Renal cortical epithelial cell (primary cell): ENCODE results near the gene PAQR3. TPM values are rescaled to one million over a fixed set of nuclear protein-coding genes. Genes with fewer than 3 reads are reported as not detected.

Source experiments
- total RNA-seq: library from RNA; depleted of rRNA; stranded (reverse); fragments of >200 nt; gene quantifications from 2 replicates; pipeline ENCODE4 v1.2.3, GENCODE V29; 2014

Gene PAQR3
- total RNA-seq, 1 donor from 2014 or later = 23.0 TPM

Other genes starting within 250 kb of the PAQR3 start
- 65.5 and 70.2 TPM in 2 replicates for gene BMP2K, start 163.1 kb downstream of the PAQR3 start, total RNA-seq